ENCODE results near the gene PYGB.
"Not testable (repeated sequence)": the region's sequence is repeated elsewhere in the genome, so short reads cannot be mapped to it uniquely, and the experiment has no call there.

PYGB gene

GRCh38 chr20:25296094-25297093, 48.5 kb downstream of the PYGB start:
- no peak for DNase-seq

- no peak for DNase-seq
These were observed 49.4 kb downstream of the PYGB start for GRCh38 chr20:25297141-25297905.

- DNase-seq = no peak
These were observed 51.9 kb downstream of the PYGB start for GRCh38 chr20:25299806-25300205.

GRCh38 chr20:25300496-25301170, 52.7 kb downstream of the PYGB start:
- DNase-seq = no peak

GRCh38 chr20:25301357-25301920, 53.6 kb downstream of the PYGB start:
- DNase-seq = no peak

- DNase-seq = no peak
These were observed 54.7 kb downstream of the PYGB start for GRCh38 chr20:25302596-25302995.

- no peak for DNase-seq
These were observed 55.6 kb downstream of the PYGB start for GRCh38 chr20:25303292-25304024.

GRCh38 chr20:25304025-25304549, 56.2 kb downstream of the PYGB start:
- no peak for DNase-seq

- no peak for DNase-seq
These were observed 59.4 kb downstream of the PYGB start for GRCh38 chr20:25306991-25307903.

- no peak for DNase-seq
These were observed 60.2 kb downstream of the PYGB start for GRCh38 chr20:25308083-25308491.

- no peak for DNase-seq
These were observed 60.9 kb downstream of the PYGB start for GRCh38 chr20:25308671-25309394.

- no peak for DNase-seq
These were observed 61.7 kb downstream of the PYGB start for GRCh38 chr20:25309395-25310267.

- DNase-seq = no peak
These were observed 62.5 kb downstream of the PYGB start for GRCh38 chr20:25310268-25310920.

GRCh38 chr20:25310921-25311728, 63.2 kb downstream of the PYGB start:
- no peak for DNase-seq

- DNase-seq = not testable (repeated sequence)
These were observed 64.8 kb downstream of the PYGB start for GRCh38 chr20:25312716-25313115.

GRCh38 chr20:25313593-25313992, 65.7 kb downstream of the PYGB start:
- no peak for DNase-seq
